Right lobe of liver (tissue), 4 donors: ENCODE results near the gene CTRB2.

Source experiments
- CTCF ChIP-seq, 4 donors: fragments of 200-600 bp in 3 of 4; fragments of 450-650 bp in 1 of 4; IDR thresholded peaks; one replicate each; pipeline versions ENCODE4 v1.5.1 to v1.8.0; 2016 to 2022; ENCODE audit warnings: antibody characterized with exemption in 4 of 4, mild to moderate bottlenecking in 2 of 4
- POLR2A ChIP-seq: fragments of 450-650 bp; IDR thresholded peaks from one replicate; pipeline ENCODE4 v1.6.1; 2017; ENCODE audit warnings: antibody characterized with exemption, mild to moderate bottlenecking
- donor health status: DM: no; HTN: no; CAD: no.
- donor health status: DM: no; HTN: no; CAD: no.
- donor health status: DM: no; HTN: yes; CAD: no.

- TF ChIP-seq CTCF (IDR thresholded peaks at IDR 0.05) (no peak), POLR2A (no peak)
Observed at GRCh38 chr16:75226550-75227360, 19.8 kb upstream of the CTRB2 start.
